K562 (cell line): Measurements from ENCODE around the gene UVRAG. TPM values are rescaled to one million over a fixed set of nuclear protein-coding genes. Genes with fewer than 3 reads are reported as not detected.

Source experiments
- ATAC-seq: fragments of 200-7000 bp; cut with Tn5 transposase; 3 replicates; pipeline ENCODE4 v1.9.1; 2020; ENCODE audit warnings: moderate library complexity
- BruUV-seq: library from RNA; stranded (reverse); fragments of 400-500 nt; replicated peaks from 2 replicates; lab custom pipeline; 2021; lab: Mats Ljungman, UMichigan
- CTCF ChIA-PET: fragments of 300-600 bp; formaldehyde crosslinking; extraction: SDS; loops from one replicate; lab custom pipeline; 2021; ENCODE audit warnings: low intra/inter-chr PET ratio; lab: Yijun Ruan, JAX
- POLR2A ChIA-PET: fragments of 300-600, 350-650 bp; sonication (Branson Sonifier 250); formaldehyde crosslinking; extraction: SDS; loops from one replicate; lab custom pipeline; 2021; ENCODE audit warnings: antibody characterized with exemption, inconsistent platforms; lab: Yijun Ruan, JAX
- DNase-seq, 4 experiments: peaks; one replicate each; pipeline versions ENCODE4 v3.0.0 to v3.0.0-alpha.2; 2011 to 2018; ENCODE audit warnings: low spot score in 3 of 4, mixed read lengths in 3 of 4; ENCODE audit errors: extremely low read depth in 1 of 4
- FAIRE-seq: peaks from 2 replicates; lab custom pipeline; 2011; peaks lifted over from hg19 to GRCh38; lab: Jason Lieb, UNC
- H2AFZ ChIP-seq: 2 replicates; pipeline ENCODE4 v1.6.0; 2011; ENCODE audit warnings: low read depth, low read length, control low read depth, inconsistent platforms
- H3K27ac ChIP-seq: fragments of 200-600 bp; 3 replicates; pipeline ENCODE4 v1.8.0; 2011; ENCODE audit warnings: low read depth, mild to moderate bottlenecking, control low read depth, inconsistent platforms, low read length, moderate library complexity, mixed read lengths; ENCODE audit errors: extremely low read depth
- H3K27me3 ChIP-seq, 2 experiments: fragments of 300-600 bp in 1 of 2; 2 replicates in 1 of 2; 3 replicates in 1 of 2; pipeline versions ENCODE4 v1.6.0 to v1.8.0; 2011; ENCODE audit warnings: inconsistent platforms in 2 of 2, low read length in 2 of 2, mild to moderate bottlenecking in 1 of 2, mixed read lengths in 1 of 2, moderate library complexity in 1 of 2; ENCODE audit not compliant: control insufficient read depth in 2 of 2, insufficient read depth in 2 of 2
- H3K36me3 ChIP-seq: fragments of 300-600 bp; 3 replicates; pipeline ENCODE4 v1.8.0; 2011; ENCODE audit warnings: mild to moderate bottlenecking, low read length, inconsistent platforms; ENCODE audit not compliant: control insufficient read depth, insufficient read depth
- H3K4me1 ChIP-seq, 2 experiments: fragments of 200-600 bp in 1 of 2; replicated peaks in 1 of 2; 2 replicates in 1 of 2; 3 replicates in 1 of 2; pipeline versions ENCODE4 v1.5.1 to v1.8.0; 2011; ENCODE audit warnings: inconsistent platforms in 2 of 2, low read length in 2 of 2, mild to moderate bottlenecking in 1 of 2, mixed read lengths in 1 of 2, moderate library complexity in 1 of 2; ENCODE audit not compliant: control insufficient read depth in 2 of 2, insufficient read depth in 2 of 2
- H3K4me2 ChIP-seq: 2 replicates; pipeline ENCODE4 v1.6.1; 2011; ENCODE audit warnings: low read length, control low read depth, inconsistent platforms, mixed read lengths; ENCODE audit not compliant: insufficient read depth
- H3K4me3 ChIP-seq: fragments of 200-600 bp; sonication (generic), shearing (Covaris generic); 2 replicates; pipeline ENCODE4 v1.5.1; 2016; ENCODE audit warnings: control low read depth, inconsistent platforms
- H3K79me2 ChIP-seq: fragments of 200-600 bp; 3 replicates; pipeline ENCODE4 v1.8.0; 2011; ENCODE audit warnings: low read length, inconsistent platforms; ENCODE audit not compliant: control insufficient read depth, insufficient read depth
- H3K9ac ChIP-seq, 2 experiments: 2 replicates each; pipeline versions ENCODE4 v1.6.0 to v1.6.1; 2011; ENCODE audit warnings: low read depth in 2 of 2, low read length in 2 of 2, control low read depth in 1 of 2, inconsistent platforms in 1 of 2, mild to moderate bottlenecking in 1 of 2, mixed read lengths in 1 of 2; ENCODE audit not compliant: insufficient read depth in 1 of 2
- H3K9me1 ChIP-seq: one replicate; pipeline ENCODE4 v1.6.0; 2011; ENCODE audit warnings: inconsistent platforms, mild to moderate bottlenecking, low read length, moderate library complexity; ENCODE audit not compliant: control insufficient read depth, insufficient read depth
- H3K9me3 ChIP-seq: replicated peaks from 2 replicates; pipeline ENCODE4 v1.5.1; 2011; ENCODE audit warnings: low read depth, low read length, inconsistent platforms; ENCODE audit not compliant: control insufficient read depth, insufficient read depth
- H4K20me1 ChIP-seq: replicated peaks from 2 replicates; pipeline ENCODE4 v1.6.1; 2011; ENCODE audit warnings: low read length, inconsistent platforms, mixed read lengths; ENCODE audit not compliant: control insufficient read depth, insufficient read depth
- LCOR ChIP-seq: sonication (generic); formaldehyde crosslinking; IDR thresholded peaks from 2 replicates; pipeline ENCODE4 v1.8.0; 2022; ENCODE audit warnings: mild to moderate bottlenecking, missing genetic modification reagents
- MEIS2 ChIP-seq: fragments of 450-650 bp; IDR thresholded peaks from 2 replicates; pipeline ENCODE4 v1.6.1; 2014; ENCODE audit warnings: mild to moderate bottlenecking; ENCODE audit not compliant: partially characterized antibody
- PHF20 ChIP-seq: fragments of 450-650 bp; IDR thresholded peaks from 2 replicates; pipeline ENCODE4 v1.6.1; 2018; ENCODE audit not compliant: partially characterized antibody
- PHTF2 ChIP-seq: fragments of 250-450 bp; sonication (Bioruptor Pico); IDR thresholded peaks from 2 replicates; pipeline ENCODE4 v1.5.0; 2021; ENCODE audit warnings: mild to moderate bottlenecking
- POLR2B ChIP-seq: fragments of 450-650 bp; IDR thresholded peaks from 2 replicates; pipeline ENCODE4 v1.6.1; 2018; ENCODE audit warnings: low read depth; ENCODE audit not compliant: partially characterized antibody
- STAT5A ChIP-seq: IDR thresholded peaks from 2 replicates; pipeline ENCODE4 v1.6.1; 2012; ENCODE audit warnings: low read length, inconsistent platforms, borderline replicate concordance
- ZBTB7A ChIP-seq: IDR thresholded peaks from 2 replicates; pipeline ENCODE4 v1.6.1; 2011; ENCODE audit warnings: low read depth, mild to moderate bottlenecking, low read length, moderate library complexity, borderline replicate concordance; ENCODE audit not compliant: control insufficient read depth
- ZC3H4 ChIP-seq: sonication (generic); formaldehyde crosslinking; IDR thresholded peaks from 2 replicates; pipeline ENCODE4 v1.9.0; 2021; ENCODE audit warnings: missing genetic modification reagents, borderline replicate concordance
- ZFPM2 ChIP-seq: fragments of 250-450 bp; sonication (Bioruptor Pico); IDR thresholded peaks from 2 replicates; pipeline ENCODE4 v1.5.1; 2022; ENCODE audit warnings: mild to moderate bottlenecking
- ZNF584 ChIP-seq: fragments of 200-800 bp; sonication (Bioruptor generic); IDR thresholded peaks from 2 replicates; pipeline ENCODE4 v1.6.1; 2016; ENCODE audit warnings: low read depth, mild to moderate bottlenecking, missing genetic modification characterization, missing compliant biosample characterization
- ZNF785 ChIP-seq: fragments of 250-450 bp; sonication (Bioruptor Pico); IDR thresholded peaks from 2 replicates; pipeline ENCODE4 v1.4.0; 2020; ENCODE audit warnings: mild to moderate bottlenecking
- WGBS: fragments of 100-300 bp; shearing (Covaris generic); methylation state at CpG from one replicate; pipeline ENCODE4 v1.1.6; 2016; ENCODE audit warnings: low coverage, mixed read lengths; ENCODE audit not compliant: insufficient coverage; ENCODE audit errors: missing lambda C conversion rate; 5-methylcytosine and 5-hydroxymethylcytosine counted together
- in situ Hi-C: fragments of 300-500 bp; cut with MboI; formaldehyde crosslinking; loops from 4 replicates; pipeline ENCODE4 v1.15.0; 2018; ENCODE audit warnings: inconsistent platforms, mixed read lengths
- intact Hi-C: fragments of 100-400 bp; cut with micrococcal nuclease; formaldehyde crosslinking; loops from 2 replicates; pipeline ENCODE4 v1.14.2; 2022
- polyA plus RNA-seq, 8 experiments: library from polyadenylated mRNA; depleted of rRNA in 4 of 8; stranded (reverse) in 5 of 8; unstranded in 3 of 8; fragments of >200 nt; fragmentation: Nextera tagmentation in 2 of 8; fragmentation: Illumina TruSeq in 1 of 8; extraction: Ambion mirVana in 2 of 8; extraction: Trizol in 1 of 8; gene quantifications; 2 replicates each; pipeline versions ENCODE4 v1.2.1 to v1.2.3, GENCODE V29; 2011 to 2014; ENCODE audit warnings: inconsistent platforms in 1 of 8, missing spikeins in 1 of 8
- total RNA-seq, 7 experiments: library from RNA; depleted of rRNA in 6 of 7; stranded (reverse); fragments of >200 nt in 6 of 7; fragmentation: Illumina TruSeq in 2 of 7; extraction: Trizol in 2 of 7; gene quantifications; 2 replicates each; pipeline versions ENCODE4 v1.2.1 to v1.2.3, GENCODE V29; 2011 to 2021; ENCODE audit warnings: low replicate concordance in 1 of 7

The UVRAG gene
- total and polyA plus RNA-seq, 9 of the 15 experiments (the other 6 are each of a cell fraction or from before 2014, with no cell fraction given) = 3.1 to 17.8 (median 12.4) TPM

DNA sequence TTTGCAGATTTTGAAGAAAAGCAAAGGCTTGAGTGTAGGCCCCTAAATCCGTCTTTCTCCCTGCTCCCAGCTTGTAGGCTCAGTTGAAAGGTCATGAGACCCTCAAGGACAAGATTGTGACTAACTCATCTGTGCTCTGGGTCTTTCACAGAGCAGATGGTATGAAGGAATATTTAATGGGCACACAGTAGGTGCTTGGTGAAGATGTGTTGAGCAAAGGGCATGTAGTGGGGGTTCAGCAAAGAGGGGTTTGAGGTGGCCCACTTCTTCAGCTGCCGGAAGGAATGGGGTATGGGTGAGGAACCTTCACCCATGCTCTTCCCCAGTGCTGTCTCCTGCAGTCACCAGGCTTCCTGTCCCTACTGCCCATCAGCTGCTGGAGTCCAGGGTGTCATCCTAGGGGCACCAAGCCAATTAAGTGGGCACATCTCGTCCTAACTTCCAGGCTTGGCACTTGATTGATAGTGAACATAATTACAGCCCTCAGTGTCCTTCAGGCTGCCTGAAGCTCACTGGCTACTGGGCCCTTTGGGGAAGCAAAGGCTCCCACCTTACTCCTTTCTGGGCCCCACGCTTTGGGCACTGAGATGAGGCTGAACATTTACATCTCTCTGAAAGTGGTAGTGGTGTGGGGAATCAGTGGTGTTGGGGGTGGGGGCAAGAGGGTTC is 31.5 kb upstream of the UVRAG start:
- no TSS peak for BruUV-seq
- intact Hi-C loops = no loop called here
- Histone ChIP-seq H2AFZ (no peak overlapping the region), H3K4me2 (no peak overlapping the region), H4K20me1 (no peaks in the 10 kb centered on the region), H3K4me3 (no peak overlapping the region), H3K9me3 (no peaks in the 10 kb centered on the region), H3K36me3 (no peaks in the 10 kb centered on the region), H3K79me2 (no peaks in the 10 kb centered on the region), H3K9ac (no peak overlapping the region), H3K4me1 (peaks cover 0 to 6% of the 10 kb centered on the region in 2 experiments; a peak in 1 of 5 replicates), H3K9me1 (no peaks in the 10 kb centered on the region), H3K27me3 (no peaks in the 10 kb centered on the region), H3K27ac (no peak overlapping the region)
- FAIRE-seq (no peak), DNase-seq (no peak), ATAC-seq (no peak)
- ChIA-PET CTCF (interaction anchor here (0.6 kb wide), 1 partner anchor 1279 kb away, joined by 3 read pairs; no protein-coding TSS in a partner anchor), POLR2A (interaction anchor here (1.8 kb wide), 1 partner anchor 10 kb away, joined by 9 read pairs; no protein-coding TSS in a partner anchor)
- TF ChIP-seq PHTF2 (no peak), MEIS2 (no peak), ZC3H4 (CRISPR knock-in tag) (no peak), PHF20 (no peak), POLR2B (no peak), STAT5A (no peak), ZNF785 (CRISPR knock-in tag) (no peak), ZNF584 (CRISPR knock-in tag) (no peak), LCOR (CRISPR knock-in tag) (no peak), ZFPM2 (CRISPR knock-in tag) (no peak), ZBTB7A (no peak)
- in situ Hi-C loops = loop anchor here (10.0 kb wide), 1 partner anchor 339 kb away; no protein-coding TSS in a partner anchor
- WGBS = 33% methylated on average over 4 of the region's 4 CpGs
